ENCODE results near the gene CEMP1. TPM values are rescaled to one million over a fixed set of nuclear protein-coding genes. Genes with fewer than 3 reads are reported as not detected.

The CEMP1 gene
- total RNA-seq, 1 donor from 2014 or later, result not detected

- H3K4me3 Mint-ChIP-seq (ENCODE audit: unreplicated experiment), result peak overlapping the region; percentile 65
- peaks cover 4% of the 10 kb centered on the region for H3K36me3 Mint-ChIP-seq (ENCODE audit: unreplicated experiment)
- DNase-seq (ENCODE audit: extremely low spot score, unreplicated experiment), result no peak
- no peaks in the 10 kb centered on the region for H3K9me3 Mint-ChIP-seq (ENCODE audit: unreplicated experiment)
- H3K4me1 Mint-ChIP-seq (ENCODE audit: unreplicated experiment), result peaks cover 36% of the 10 kb centered on the region
- no peaks in the 10 kb centered on the region for H3K27me3 Mint-ChIP-seq (ENCODE audit: unreplicated experiment)
- H3K27ac Mint-ChIP-seq (ENCODE audit: unreplicated experiment), result peak overlapping the region; percentile 78
- no peak for TF ChIP-seq CTCF (IDR thresholded peaks at IDR 0.05)
These were observed 18.3 kb downstream of the CEMP1 start for GRCh38 chr16:2512735-2513404.

GRCh38 chr16:2511996-2512734 lies 19.0 kb downstream of the CEMP1 start:
- peak overlapping the region; percentile 65 for H3K4me3 Mint-ChIP-seq (ENCODE audit: unreplicated experiment)
- H3K27ac Mint-ChIP-seq (ENCODE audit: unreplicated experiment), result no peak overlapping the region
- H3K27me3 Mint-ChIP-seq (ENCODE audit: unreplicated experiment), result no peaks in the 10 kb centered on the region
- H3K36me3 Mint-ChIP-seq (ENCODE audit: unreplicated experiment), result peaks cover 2% of the 10 kb centered on the region
- no peak for TF ChIP-seq CTCF (IDR thresholded peaks at IDR 0.05)
- DNase-seq (ENCODE audit: extremely low spot score, unreplicated experiment), result no peak
- H3K9me3 Mint-ChIP-seq (ENCODE audit: unreplicated experiment), result no peaks in the 10 kb centered on the region
- H3K4me1 Mint-ChIP-seq (ENCODE audit: unreplicated experiment), result peaks cover 29% of the 10 kb centered on the region

GRCh38 chr16:2511128-2511800 lies 19.9 kb downstream of the CEMP1 start:
- no peak for DNase-seq (ENCODE audit: extremely low spot score, unreplicated experiment)
- Mint-ChIP-seq H3K36me3 (ENCODE audit: unreplicated experiment) (no peaks in the 10 kb centered on the region), H3K4me1 (ENCODE audit: unreplicated experiment) (peaks cover 20% of the 10 kb centered on the region), H3K27ac (ENCODE audit: unreplicated experiment) (no peak overlapping the region), H3K9me3 (ENCODE audit: unreplicated experiment) (no peaks in the 10 kb centered on the region), H3K27me3 (ENCODE audit: unreplicated experiment) (no peaks in the 10 kb centered on the region), H3K4me3 (ENCODE audit: unreplicated experiment) (no peak overlapping the region)
- no peak for TF ChIP-seq CTCF (IDR thresholded peaks at IDR 0.05)

- no peak for DNase-seq (ENCODE audit: extremely low spot score, unreplicated experiment)
- no peaks in the 10 kb centered on the region for H3K9me3 Mint-ChIP-seq (ENCODE audit: unreplicated experiment)
- H3K4me3 Mint-ChIP-seq (ENCODE audit: unreplicated experiment), result no peak overlapping the region
- H3K27ac Mint-ChIP-seq (ENCODE audit: unreplicated experiment), result no peak overlapping the region
- TF ChIP-seq CTCF (IDR thresholded peaks at IDR 0.05), result no peak
- no peaks in the 10 kb centered on the region for H3K36me3 Mint-ChIP-seq (ENCODE audit: unreplicated experiment)
- peaks cover 8% of the 10 kb centered on the region for H3K4me1 Mint-ChIP-seq (ENCODE audit: unreplicated experiment)
- no peaks in the 10 kb centered on the region for H3K27me3 Mint-ChIP-seq (ENCODE audit: unreplicated experiment)
These were observed 22.3 kb downstream of the CEMP1 start for GRCh38 chr16:2508722-2509400.
